CD14-positive monocyte (primary cell): ENCODE measurements around the gene FLAD1. TPM values are rescaled to one million over a fixed set of nuclear protein-coding genes. Genes with fewer than 3 reads are reported as not detected.

ENCODE experiments used
- DNase-seq, 3 donors: peaks; one replicate each; pipeline ENCODE4 v3.0.0-alpha.2; 2011 to 2022
- H2AFZ ChIP-seq: 2 replicates; pipeline ENCODE4 v1.6.0; 2012; ENCODE audit warnings: mild to moderate bottlenecking, low read depth, low read length, inconsistent platforms; ENCODE audit not compliant: insufficient read depth, poor library complexity, severe bottlenecking
- H3K27ac ChIP-seq, 2 donors: 1 replicate in 1 of 2; 2 replicates in 1 of 2; pipeline ENCODE4 v1.5.1; 2012 to 2013; ENCODE audit warnings: low read length in 2 of 2, control low read depth in 1 of 2, inconsistent platforms in 1 of 2, low read depth in 1 of 2, mild to moderate bottlenecking in 1 of 2
- H3K27me3 ChIP-seq, 2 donors: one replicate each; pipeline versions ENCODE4 v1.6.0 to v1.6.1; 2011 to 2013; ENCODE audit warnings: low read length in 2 of 2; ENCODE audit not compliant: control insufficient read depth in 2 of 2, insufficient read depth in 2 of 2
- H3K36me3 ChIP-seq, 2 donors: replicated peaks in 1 of 2; 1 replicate in 1 of 2; 2 replicates in 1 of 2; pipeline versions ENCODE4 v1.5.1 to v1.6.1; 2012 to 2013; ENCODE audit warnings: low read length in 2 of 2, control low read depth in 1 of 2, inconsistent platforms in 1 of 2, mild to moderate bottlenecking in 1 of 2; ENCODE audit not compliant: insufficient read depth in 2 of 2, control insufficient read depth in 1 of 2
- H3K4me1 ChIP-seq, 2 donors: 1 replicate in 1 of 2; 2 replicates in 1 of 2; pipeline versions ENCODE4 v1.5.1 to v1.6.1; 2012 to 2013; ENCODE audit warnings: low read length in 2 of 2, control low read depth in 1 of 2, inconsistent platforms in 1 of 2, mild to moderate bottlenecking in 1 of 2, moderate library complexity in 1 of 2; ENCODE audit not compliant: insufficient read depth in 2 of 2, control insufficient read depth in 1 of 2
- H3K4me2 ChIP-seq: replicated peaks from 2 replicates; pipeline ENCODE3; 2012; ENCODE audit warnings: low read length, moderate library complexity, mild to moderate bottlenecking; ENCODE audit not compliant: poor library complexity, severe bottlenecking; ENCODE audit errors: extremely low read depth
- H3K4me3 ChIP-seq, 3 experiments: fragments of 200-600 bp in 1 of 3; sonication (generic) in 1 of 3; replicated peaks in 1 of 3; 1 replicate in 2 of 3; 2 replicates in 1 of 3; pipeline ENCODE4 v1.5.1; 2011 to 2013; ENCODE audit warnings: low read length in 3 of 3, mild to moderate bottlenecking in 3 of 3, control low read depth in 2 of 3, low read depth in 2 of 3, inconsistent platforms in 1 of 3, moderate library complexity in 1 of 3
- H3K79me2 ChIP-seq: 2 replicates; pipeline ENCODE4 v1.6.0; 2012; ENCODE audit warnings: mild to moderate bottlenecking, control low read depth, inconsistent platforms, low read length, moderate library complexity; ENCODE audit not compliant: insufficient read depth
- H3K9ac ChIP-seq: 2 replicates; pipeline ENCODE4 v1.6.0; 2017; ENCODE audit warnings: low read length, mild to moderate bottlenecking; ENCODE audit not compliant: insufficient read depth, poor library complexity, severe bottlenecking
- H3K9me3 ChIP-seq, 2 donors: replicated peaks in 1 of 2; 1 replicate in 1 of 2; 2 replicates in 1 of 2; pipeline versions ENCODE4 v1.5.1 to v1.6.1; 2012 to 2013; ENCODE audit warnings: low read length in 2 of 2, control low read depth in 1 of 2; ENCODE audit not compliant: control insufficient read depth in 1 of 2, insufficient read depth in 1 of 2
- H4K20me1 ChIP-seq: 2 replicates; pipeline ENCODE4 v1.6.0; 2012; ENCODE audit warnings: mild to moderate bottlenecking, low read length, control low read depth, moderate library complexity; ENCODE audit not compliant: insufficient read depth
- H3K27ac Mint-ChIP-seq, 7 donors: one replicate each; pipeline ENCODE4 v1.8.0; 2020; ENCODE audit warnings: mild to moderate bottlenecking in 7 of 7, mixed read lengths in 7 of 7, moderate library complexity in 6 of 7, inconsistent platforms in 2 of 7
- H3K27me3 Mint-ChIP-seq, 3 donors: one replicate each; pipeline ENCODE4 v1.8.0; 2021 to 2022; ENCODE audit warnings: low read depth in 3 of 3, mild to moderate bottlenecking in 3 of 3, mixed read lengths in 3 of 3, moderate library complexity in 3 of 3, inconsistent platforms in 1 of 3
- H3K36me3 Mint-ChIP-seq, 2 donors: one replicate each; pipeline ENCODE4 v1.8.0; 2020; ENCODE audit warnings: mixed read lengths in 2 of 2, inconsistent platforms in 1 of 2, mild to moderate bottlenecking in 1 of 2
- H3K4me1 Mint-ChIP-seq: one replicate; pipeline ENCODE4 v1.8.0; 2020; ENCODE audit warnings: mild to moderate bottlenecking, mixed read lengths
- H3K4me3 Mint-ChIP-seq, 2 donors: one replicate each; pipeline ENCODE4 v1.8.0; 2020; ENCODE audit warnings: mild to moderate bottlenecking in 2 of 2, mixed read lengths in 2 of 2, moderate library complexity in 1 of 2
- H3K9me3 Mint-ChIP-seq, 7 donors: one replicate each; pipeline ENCODE4 v1.8.0; 2020 to 2022; ENCODE audit warnings: mixed read lengths in 7 of 7, mild to moderate bottlenecking in 6 of 7, moderate library complexity in 6 of 7, inconsistent platforms in 2 of 7
- WGBS: methylation state at CpG from one replicate; pipeline ENCODE4 v1.1.5; 2013; ENCODE audit warnings: missing lambda C conversion rate; ENCODE audit not compliant: insufficient coverage; 5-methylcytosine and 5-hydroxymethylcytosine counted together
- intact Hi-C, 2 donors: fragments of 100-400 bp; cut with micrococcal nuclease; formaldehyde crosslinking; loops; one replicate each; pipeline versions ENCODE4 v1.15.0 to v1.15.1; 2023
- polyA plus RNA-seq, 3 donors: library from polyadenylated mRNA; depleted of rRNA in 1 of 3; unstranded in 2 of 3; stranded (reverse) in 1 of 3; fragments of 300-500 nt in 2 of 3; fragments of >200 nt in 1 of 3; fragmentation: Illumina TruSeq in 2 of 3; gene quantifications; 1 replicate in 2 of 3; 2 replicates in 1 of 3; pipeline ENCODE4 v1.2.3, GENCODE V29; 2012 to 2021
- TF ChIP-seq, protein P1 (sequence below): fragments of 200-600 bp; IDR thresholded peaks from one replicate; pipeline ENCODE4 v1.8.0; 2022; ENCODE audit warnings: antibody characterized with exemption, mild to moderate bottlenecking

The FLAD1 gene
- polyA plus RNA-seq, 3 donors, result 31.5 to 41.6 (median 35.1) TPM

DNA sequence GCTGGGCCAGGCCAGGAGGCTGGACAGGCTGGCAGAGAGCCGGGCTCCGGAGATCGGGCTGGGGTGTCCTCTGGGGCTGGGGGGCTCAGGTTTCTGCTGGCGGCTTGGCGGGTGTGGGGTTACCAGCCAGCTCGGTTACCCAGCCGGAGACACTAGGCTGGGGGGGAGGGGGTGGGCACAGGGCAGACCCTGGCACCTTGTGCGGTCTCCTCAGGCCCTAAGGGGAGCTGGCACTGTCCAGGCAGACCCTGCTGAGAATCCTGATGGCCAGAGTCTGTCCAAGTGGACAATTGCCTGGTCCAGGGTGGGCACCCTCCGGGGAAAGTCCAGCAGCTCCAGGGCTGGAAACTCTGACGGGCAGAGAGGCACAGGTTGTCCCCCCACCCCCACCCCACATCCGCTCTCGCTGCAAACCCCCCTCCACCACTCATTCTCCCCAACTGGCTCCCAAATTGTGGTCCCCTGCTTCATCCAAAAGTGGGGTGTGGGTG, 26.1 kb downstream of the FLAD1 start:
- DNase-seq, result no peak

DNA sequence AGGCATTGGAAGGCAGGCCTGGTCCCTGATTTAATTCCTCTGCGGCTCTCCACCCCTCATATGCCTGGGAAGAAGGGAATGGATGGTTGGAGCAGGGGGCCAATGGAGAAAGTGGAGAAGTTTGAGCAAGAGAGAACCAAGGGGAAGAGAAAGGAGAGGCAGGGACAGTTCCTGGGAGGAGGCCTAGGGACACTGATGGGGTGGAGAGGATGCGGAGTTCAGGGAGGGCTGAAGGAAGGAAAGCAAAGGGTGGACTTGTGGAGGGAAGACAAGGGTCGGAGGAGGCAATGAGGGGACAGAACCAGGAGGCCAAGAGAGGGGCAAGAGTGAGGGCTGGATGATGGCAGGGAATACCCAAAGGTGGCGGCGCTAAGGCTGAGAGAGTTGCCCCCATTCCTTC, 26.6 kb downstream of the FLAD1 start:
- peak overlapping the region; percentile 91 to 99 for H3K27ac ChIP-seq
- H3K9me3 ChIP-seq, result no peaks in the 10 kb centered on the region
- H3K4me1 ChIP-seq, result peaks cover 86 to 100% of the 10 kb centered on the region in 2 donors
- H3K36me3 Mint-ChIP-seq, result peaks cover 18 to 40% of the 10 kb centered on the region in 2 donors
- 17% methylated on average over 2 of the region's 5 CpGs for WGBS
- TF ChIP-seq, protein P1, sequence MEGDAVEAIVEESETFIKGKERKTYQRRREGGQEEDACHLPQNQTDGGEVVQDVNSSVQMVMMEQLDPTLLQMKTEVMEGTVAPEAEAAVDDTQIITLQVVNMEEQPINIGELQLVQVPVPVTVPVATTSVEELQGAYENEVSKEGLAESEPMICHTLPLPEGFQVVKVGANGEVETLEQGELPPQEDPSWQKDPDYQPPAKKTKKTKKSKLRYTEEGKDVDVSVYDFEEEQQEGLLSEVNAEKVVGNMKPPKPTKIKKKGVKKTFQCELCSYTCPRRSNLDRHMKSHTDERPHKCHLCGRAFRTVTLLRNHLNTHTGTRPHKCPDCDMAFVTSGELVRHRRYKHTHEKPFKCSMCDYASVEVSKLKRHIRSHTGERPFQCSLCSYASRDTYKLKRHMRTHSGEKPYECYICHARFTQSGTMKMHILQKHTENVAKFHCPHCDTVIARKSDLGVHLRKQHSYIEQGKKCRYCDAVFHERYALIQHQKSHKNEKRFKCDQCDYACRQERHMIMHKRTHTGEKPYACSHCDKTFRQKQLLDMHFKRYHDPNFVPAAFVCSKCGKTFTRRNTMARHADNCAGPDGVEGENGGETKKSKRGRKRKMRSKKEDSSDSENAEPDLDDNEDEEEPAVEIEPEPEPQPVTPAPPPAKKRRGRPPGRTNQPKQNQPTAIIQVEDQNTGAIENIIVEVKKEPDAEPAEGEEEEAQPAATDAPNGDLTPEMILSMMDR, result no peak
- H3K9ac ChIP-seq, result peak overlapping the region; percentile 79
- intact Hi-C loops, result loop anchor here (5.0 kb wide), 2 partner anchors 37 to 43 kb away; partner anchors contain the start of genes ADAM15 (in 1 of the 2), CKS1B (in 1 of the 2) and SHC1 (in 1 of the 2)
- no peaks in the 10 kb centered on the region for H3K27me3 ChIP-seq
- H3K4me2 ChIP-seq, result peak overlapping the region; percentile 100
- H2AFZ ChIP-seq, result no peak overlapping the region
- H3K79me2 ChIP-seq, result peaks cover 100% of the 10 kb centered on the region
- H3K4me1 Mint-ChIP-seq, result peaks cover 78% of the 10 kb centered on the region
- DNase-seq, result no peak
- peak overlapping the region; percentile 91 to 98 for H3K4me3 Mint-ChIP-seq
- H3K36me3 ChIP-seq, result peaks cover 11 to 20% of the 10 kb centered on the region in 2 donors
- H3K9me3 Mint-ChIP-seq, result no peaks in the 10 kb centered on the region
- peak overlapping the region; percentile 89 to 100 (median 93) for H3K4me3 ChIP-seq
- peak overlapping the region; percentile 81 to 96 (median 94) for H3K27ac Mint-ChIP-seq
- no peaks in the 10 kb centered on the region for H3K27me3 Mint-ChIP-seq
- H4K20me1 ChIP-seq, result peaks cover 74% of the 10 kb centered on the region

More for the DNA sequence above, 26.1 kb downstream of the FLAD1 start:
- no peak overlapping the region for H2AFZ ChIP-seq
- no peaks in the 10 kb centered on the region for H3K27me3 ChIP-seq
- H3K36me3 ChIP-seq, result peaks cover 7 to 16% of the 10 kb centered on the region in 2 donors
- H3K4me1 Mint-ChIP-seq, result peaks cover 80% of the 10 kb centered on the region
- H3K79me2 ChIP-seq, result peaks cover 100% of the 10 kb centered on the region
- H3K9me3 Mint-ChIP-seq, result no peaks in the 10 kb centered on the region
- peak overlapping the region; percentile 91 to 98 for H3K4me3 Mint-ChIP-seq
- peak overlapping the region; percentile 100 for H3K4me2 ChIP-seq
- no peaks in the 10 kb centered on the region for H3K9me3 ChIP-seq
- 71% methylated on average over 9 of the region's 12 CpGs for WGBS
- peak overlapping the region; percentile 86 to 96 (median 94) for H3K27ac Mint-ChIP-seq
- H4K20me1 ChIP-seq, result peaks cover 69% of the 10 kb centered on the region
- intact Hi-C loops, result loop anchor here (5.0 kb wide), 2 partner anchors 37 to 43 kb away; partner anchors contain the start of genes ADAM15 (in 1 of the 2), CKS1B (in 1 of the 2) and SHC1 (in 1 of the 2)
- H3K27me3 Mint-ChIP-seq, result no peaks in the 10 kb centered on the region
- peaks cover 86 to 100% of the 10 kb centered on the region in 2 donors for H3K4me1 ChIP-seq
- H3K4me3 ChIP-seq, result peak overlapping the region; percentile 89 to 100 (median 93)
- TF ChIP-seq, protein P1, result no peak
- H3K27ac ChIP-seq, result peak overlapping the region; percentile 91 to 99
- peak overlapping the region; percentile 79 for H3K9ac ChIP-seq
- H3K36me3 Mint-ChIP-seq, result peaks cover 13 to 35% of the 10 kb centered on the region in 2 donors
